ENCODE measurements around the gene SLC35G3.

DNA sequence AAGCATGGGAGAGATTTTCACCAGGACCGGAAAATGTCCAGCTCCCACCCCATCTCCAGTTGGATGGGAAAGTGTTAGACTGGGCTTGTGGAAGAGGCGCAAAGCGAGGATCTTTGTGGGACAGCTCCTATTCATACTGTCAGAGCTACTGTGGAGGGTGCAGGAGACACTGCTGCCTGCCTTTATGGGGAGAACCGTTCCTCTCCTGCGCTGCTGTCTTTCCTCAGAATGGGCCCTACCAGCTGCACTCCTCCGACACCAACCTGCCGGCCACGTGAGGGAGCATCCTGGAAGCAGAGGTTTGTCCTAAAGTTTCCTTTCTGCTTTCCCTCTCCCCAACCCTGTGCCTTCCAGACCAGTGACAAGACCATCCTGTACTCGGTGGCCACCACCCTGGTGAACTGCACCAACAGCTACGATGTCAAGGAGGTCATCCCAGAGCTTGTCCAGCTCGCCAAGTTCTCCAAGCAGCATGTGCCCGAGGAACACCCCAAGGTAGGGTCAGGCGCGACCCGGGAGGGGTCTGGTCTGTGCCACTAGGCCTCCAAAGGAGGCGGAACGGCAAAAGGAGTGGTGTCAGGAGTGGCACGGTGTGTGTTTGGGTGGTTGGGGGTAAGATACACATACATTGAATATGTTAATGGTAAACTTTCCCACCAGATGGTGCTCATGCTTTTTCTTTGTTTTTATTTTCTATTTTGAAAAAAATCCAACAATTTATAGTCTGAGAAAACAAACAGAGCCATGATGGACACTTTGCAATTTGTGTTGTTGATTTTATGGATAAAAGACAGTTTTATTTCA, 23.0 kb downstream of the SLC35G3 start:
- TF ChIP-seq POLR2A (IDR thresholded peaks at IDR 0.05; ENCODE audit: low read length) (no peak), GATA1 (IDR thresholded peaks at IDR 0.05; ENCODE audit: low read depth, low read length) (no peak)
